K562 (cell line): ENCODE results near the gene TUBGCP6. TPM values are rescaled to one million over a fixed set of nuclear protein-coding genes. Genes with fewer than 3 reads are reported as not detected.

Experiments used
- ATAC-seq: fragments of 200-7000 bp; cut with Tn5 transposase; 3 replicates; pipeline ENCODE4 v1.9.1; 2020; ENCODE audit warnings: moderate library complexity
- BruUV-seq: library from RNA; stranded (reverse); fragments of 400-500 nt; replicated peaks from 2 replicates; lab custom pipeline; 2021; lab: Mats Ljungman, UMichigan
- CTCF ChIA-PET: fragments of 300-600 bp; formaldehyde crosslinking; extraction: SDS; loops from one replicate; lab custom pipeline; 2021; ENCODE audit warnings: low intra/inter-chr PET ratio; lab: Yijun Ruan, JAX
- POLR2A ChIA-PET: fragments of 300-600, 350-650 bp; sonication (Branson Sonifier 250); formaldehyde crosslinking; extraction: SDS; loops from one replicate; lab custom pipeline; 2021; ENCODE audit warnings: antibody characterized with exemption, inconsistent platforms; lab: Yijun Ruan, JAX
- DNase-seq, 4 experiments: peaks; one replicate each; pipeline versions ENCODE4 v3.0.0 to v3.0.0-alpha.2; 2011 to 2018; ENCODE audit warnings: low spot score in 3 of 4, mixed read lengths in 3 of 4; ENCODE audit errors: extremely low read depth in 1 of 4
- FAIRE-seq: peaks from 2 replicates; lab custom pipeline; 2011; peaks lifted over from hg19 to GRCh38; lab: Jason Lieb, UNC
- H2AFZ ChIP-seq: 2 replicates; pipeline ENCODE4 v1.6.0; 2011; ENCODE audit warnings: low read depth, low read length, control low read depth, inconsistent platforms
- H3K27ac ChIP-seq: fragments of 200-600 bp; 3 replicates; pipeline ENCODE4 v1.8.0; 2011; ENCODE audit warnings: low read depth, mild to moderate bottlenecking, control low read depth, inconsistent platforms, low read length, moderate library complexity, mixed read lengths; ENCODE audit errors: extremely low read depth
- H3K27me3 ChIP-seq, 2 experiments: fragments of 300-600 bp in 1 of 2; 2 replicates in 1 of 2; 3 replicates in 1 of 2; pipeline versions ENCODE4 v1.6.0 to v1.8.0; 2011; ENCODE audit warnings: inconsistent platforms in 2 of 2, low read length in 2 of 2, mild to moderate bottlenecking in 1 of 2, mixed read lengths in 1 of 2, moderate library complexity in 1 of 2; ENCODE audit not compliant: control insufficient read depth in 2 of 2, insufficient read depth in 2 of 2
- H3K36me3 ChIP-seq: fragments of 300-600 bp; 3 replicates; pipeline ENCODE4 v1.8.0; 2011; ENCODE audit warnings: mild to moderate bottlenecking, low read length, inconsistent platforms; ENCODE audit not compliant: control insufficient read depth, insufficient read depth
- H3K4me1 ChIP-seq, 2 experiments: fragments of 200-600 bp in 1 of 2; replicated peaks in 1 of 2; 2 replicates in 1 of 2; 3 replicates in 1 of 2; pipeline versions ENCODE4 v1.5.1 to v1.8.0; 2011; ENCODE audit warnings: inconsistent platforms in 2 of 2, low read length in 2 of 2, mild to moderate bottlenecking in 1 of 2, mixed read lengths in 1 of 2, moderate library complexity in 1 of 2; ENCODE audit not compliant: control insufficient read depth in 2 of 2, insufficient read depth in 2 of 2
- H3K4me2 ChIP-seq: 2 replicates; pipeline ENCODE4 v1.6.1; 2011; ENCODE audit warnings: low read length, control low read depth, inconsistent platforms, mixed read lengths; ENCODE audit not compliant: insufficient read depth
- H3K4me3 ChIP-seq: fragments of 200-600 bp; sonication (generic), shearing (Covaris generic); 2 replicates; pipeline ENCODE4 v1.5.1; 2016; ENCODE audit warnings: control low read depth, inconsistent platforms
- H3K79me2 ChIP-seq: fragments of 200-600 bp; 3 replicates; pipeline ENCODE4 v1.8.0; 2011; ENCODE audit warnings: low read length, inconsistent platforms; ENCODE audit not compliant: control insufficient read depth, insufficient read depth
- H3K9ac ChIP-seq, 2 experiments: 2 replicates each; pipeline versions ENCODE4 v1.6.0 to v1.6.1; 2011; ENCODE audit warnings: low read depth in 2 of 2, low read length in 2 of 2, control low read depth in 1 of 2, inconsistent platforms in 1 of 2, mild to moderate bottlenecking in 1 of 2, mixed read lengths in 1 of 2; ENCODE audit not compliant: insufficient read depth in 1 of 2
- H3K9me1 ChIP-seq: one replicate; pipeline ENCODE4 v1.6.0; 2011; ENCODE audit warnings: inconsistent platforms, mild to moderate bottlenecking, low read length, moderate library complexity; ENCODE audit not compliant: control insufficient read depth, insufficient read depth
- H3K9me3 ChIP-seq: replicated peaks from 2 replicates; pipeline ENCODE4 v1.5.1; 2011; ENCODE audit warnings: low read depth, low read length, inconsistent platforms; ENCODE audit not compliant: control insufficient read depth, insufficient read depth
- H4K20me1 ChIP-seq: replicated peaks from 2 replicates; pipeline ENCODE4 v1.6.1; 2011; ENCODE audit warnings: low read length, inconsistent platforms, mixed read lengths; ENCODE audit not compliant: control insufficient read depth, insufficient read depth
- FOS ChIP-seq: IDR thresholded peaks from 3 replicates; pipeline ENCODE4 v1.6.1; 2011; ENCODE audit not compliant: insufficient read length; ENCODE audit errors: extremely low read depth
- HMBOX1 ChIP-seq: sonication (generic); IDR thresholded peaks from 2 replicates; pipeline ENCODE4 v1.6.1; 2016
- MAFG ChIP-seq: fragments of 450-650 bp; conservative IDR thresholded peaks from 2 replicates; pipeline ENCODE4 v1.6.1; 2016; ENCODE audit warnings: missing genetic modification characterization, missing compliant biosample characterization
- NR2C1 ChIP-seq, 2 experiments: fragments of 450-650 bp; IDR thresholded peaks; 2 replicates each; pipeline ENCODE4 v1.6.1; 2017; ENCODE audit warnings: mild to moderate bottlenecking in 2 of 2, antibody characterized with exemption in 1 of 2, inconsistent platforms in 1 of 2, missing compliant biosample characterization in 1 of 2, missing genetic modification characterization in 1 of 2
- NR2C2 ChIP-seq, 2 experiments: fragments of 200-800 bp in 1 of 2; sonication (Bioruptor generic) in 1 of 2; sonication (generic) in 1 of 2; formaldehyde crosslinking in 1 of 2; IDR thresholded peaks; 2 replicates each; pipeline versions ENCODE4 v1.6.1 to v1.8.0; 2016 to 2022; ENCODE audit warnings: mild to moderate bottlenecking in 1 of 2, missing compliant biosample characterization in 1 of 2, missing genetic modification characterization in 1 of 2, missing genetic modification reagents in 1 of 2
- U2AF1 ChIP-seq: fragments of 200-400 bp; formaldehyde crosslinking; optimal IDR thresholded peaks from 2 replicates; pipeline ENCODE3; 2017; ENCODE audit warnings: mild to moderate bottlenecking, low read depth, low read length, moderate library complexity
- ZBTB7A ChIP-seq: IDR thresholded peaks from 2 replicates; pipeline ENCODE4 v1.6.1; 2011; ENCODE audit warnings: low read depth, mild to moderate bottlenecking, low read length, moderate library complexity, borderline replicate concordance; ENCODE audit not compliant: control insufficient read depth
- WGBS: fragments of 100-300 bp; shearing (Covaris generic); methylation state at CpG from one replicate; pipeline ENCODE4 v1.1.6; 2016; ENCODE audit warnings: low coverage, mixed read lengths; ENCODE audit not compliant: insufficient coverage; ENCODE audit errors: missing lambda C conversion rate; 5-methylcytosine and 5-hydroxymethylcytosine counted together
- in situ Hi-C: fragments of 300-500 bp; cut with MboI; formaldehyde crosslinking; loops from 4 replicates; pipeline ENCODE4 v1.15.0; 2018; ENCODE audit warnings: inconsistent platforms, mixed read lengths
- intact Hi-C: fragments of 100-400 bp; cut with micrococcal nuclease; formaldehyde crosslinking; loops from 2 replicates; pipeline ENCODE4 v1.14.2; 2022
- polyA plus RNA-seq, 8 experiments: library from polyadenylated mRNA; depleted of rRNA in 4 of 8; stranded (reverse) in 5 of 8; unstranded in 3 of 8; fragments of >200 nt; fragmentation: Nextera tagmentation in 2 of 8; fragmentation: Illumina TruSeq in 1 of 8; extraction: Ambion mirVana in 2 of 8; extraction: Trizol in 1 of 8; gene quantifications; 2 replicates each; pipeline versions ENCODE4 v1.2.1 to v1.2.3, GENCODE V29; 2011 to 2014; ENCODE audit warnings: inconsistent platforms in 1 of 8, missing spikeins in 1 of 8
- total RNA-seq, 7 experiments: library from RNA; depleted of rRNA in 6 of 7; stranded (reverse); fragments of >200 nt in 6 of 7; fragmentation: Illumina TruSeq in 2 of 7; extraction: Trizol in 2 of 7; gene quantifications; 2 replicates each; pipeline versions ENCODE4 v1.2.1 to v1.2.3, GENCODE V29; 2011 to 2021; ENCODE audit warnings: low replicate concordance in 1 of 7
- TF ChIP-seq, protein P1 (sequence below): fragments of 200-800 bp; sonication (Bioruptor generic); IDR thresholded peaks from 2 replicates; pipeline ENCODE4 v1.6.1; 2017; ENCODE audit warnings: missing genetic modification characterization, missing compliant biosample characterization

Gene TUBGCP6
- total and polyA plus RNA-seq, 9 of the 15 experiments (the other 6 are each of a cell fraction or from before 2014, with no cell fraction given), result 0.76 to 33.0 (median 10.1) TPM

DNA sequence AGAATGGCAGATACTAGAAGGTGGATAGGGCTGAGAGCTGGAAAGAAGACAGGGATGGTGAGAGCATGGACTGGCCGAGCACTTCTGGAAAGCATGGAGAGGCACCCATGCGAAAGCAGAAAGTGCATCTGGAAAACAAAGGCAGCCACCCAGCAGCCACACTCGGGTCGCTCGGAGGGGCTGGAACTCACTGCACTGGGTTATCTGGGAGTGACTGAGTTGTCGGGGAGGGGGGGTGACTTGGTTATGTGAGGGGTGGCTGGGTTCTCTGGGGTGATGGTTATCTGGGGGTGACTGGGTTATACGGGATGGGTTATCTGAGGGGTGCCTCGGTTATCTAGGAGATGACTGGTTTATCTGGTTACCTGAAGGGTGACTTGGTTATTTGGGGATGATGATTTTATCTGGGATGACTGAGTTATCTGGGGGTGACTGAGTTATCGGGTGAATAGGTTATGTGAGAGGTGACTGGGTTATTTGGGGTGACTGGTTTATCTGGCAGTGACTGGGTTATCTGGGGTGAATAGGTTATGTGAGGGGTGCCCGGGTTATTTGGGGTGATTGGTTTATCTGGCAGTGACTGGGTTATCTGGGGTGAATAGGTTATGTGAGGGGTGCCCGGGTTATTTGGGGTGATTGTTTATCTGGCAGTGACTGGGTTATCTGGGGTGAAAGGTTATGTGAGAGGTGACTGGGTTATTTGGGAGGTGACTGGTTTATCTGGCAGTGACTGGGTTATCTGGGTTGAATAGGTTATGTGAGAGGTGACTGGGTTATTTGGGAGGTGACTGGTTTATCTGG lies 76.9 kb downstream of the TUBGCP6 start:
- no TSS peak for BruUV-seq
- DNase-seq (peak in 2 of 4 experiments; percentile 20 to 34), FAIRE-seq (no peak), ATAC-seq (no peak)
- intact Hi-C loops (no loop called here), in situ Hi-C loops (no loop called here)
- Histone ChIP-seq H3K36me3 (no peaks in the 10 kb centered on the region), H3K9me1 (no peaks in the 10 kb centered on the region), H3K4me1 (peaks cover 10 to 30% of the 10 kb centered on the region in 2 experiments; a peak in 4 of 5 replicates), H3K9me3 (no peaks in the 10 kb centered on the region), H3K4me3 (no peak overlapping the region), H3K79me2 (no peaks in the 10 kb centered on the region), H3K9ac (no peak overlapping the region), H3K4me2 (no peak overlapping the region), H3K27me3 (0 out of 5 replicates have a peak, but pooled peaks cover 0 to 5% of the 10 kb centered on the region in 2 experiments), H2AFZ (no peak overlapping the region), H3K27ac (no peak overlapping the region), H4K20me1 (no peaks in the 10 kb centered on the region)
- ChIA-PET POLR2A (interaction anchor here (0.6 kb wide), 1 partner anchor 185 kb away, joined by 3 read pairs; no protein-coding TSS in a partner anchor), CTCF (no interaction called here)
- TF ChIP-seq ZBTB7A (peak; percentile 29; the same call in 1 of the 2 replicates), HMBOX1 (peak; percentile 98), FOS (no peak), NR2C1 (IDR thresholded peaks at IDR 0.05) (peak; percentile 41; the same call in 1 of the 2 replicates), NR2C1 (tag; IDR thresholded peaks at IDR 0.05) (0 out of 2 replicates have a peak, but pooled peaks have one; percentile 38), U2AF1 (no peak), MAFG (tag) (0 out of 2 replicates have a peak, but pooled peaks have one; percentile 13), NR2C2 (CRISPR knock-in tag; IDR thresholded peaks at IDR 0.05) (no peak), NR2C2 (tag; IDR thresholded peaks at IDR 0.05) (peak; percentile 74)
- TF ChIP-seq, protein P1, sequence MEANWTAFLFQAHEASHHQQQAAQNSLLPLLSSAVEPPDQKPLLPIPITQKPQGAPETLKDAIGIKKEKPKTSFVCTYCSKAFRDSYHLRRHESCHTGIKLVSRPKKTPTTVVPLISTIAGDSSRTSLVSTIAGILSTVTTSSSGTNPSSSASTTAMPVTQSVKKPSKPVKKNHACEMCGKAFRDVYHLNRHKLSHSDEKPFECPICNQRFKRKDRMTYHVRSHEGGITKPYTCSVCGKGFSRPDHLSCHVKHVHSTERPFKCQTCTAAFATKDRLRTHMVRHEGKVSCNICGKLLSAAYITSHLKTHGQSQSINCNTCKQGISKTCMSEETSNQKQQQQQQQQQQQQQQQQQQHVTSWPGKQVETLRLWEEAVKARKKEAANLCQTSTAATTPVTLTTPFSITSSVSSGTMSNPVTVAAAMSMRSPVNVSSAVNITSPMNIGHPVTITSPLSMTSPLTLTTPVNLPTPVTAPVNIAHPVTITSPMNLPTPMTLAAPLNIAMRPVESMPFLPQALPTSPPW (CRISPR knock-in tag), result peak; percentile 66
- 9% methylated on average over 8 of the region's 11 CpGs for WGBS

Other genes with a start within 250 kb of the TUBGCP6 start
Only the 7 nearest of the 16 such genes appear.
- gene PANX2, start 74.3 kb downstream of the TUBGCP6 start, total RNA-seq (2014; rRNA removed), result 0.61 and 1.0 TPM in 2 replicates
- gene PANX2, start 74.3 kb downstream of the TUBGCP6 start, total RNA-seq (2014; rRNA removed; fragmentation: Illumina TruSeq; extraction: Trizol), result 0.06 and 0.07 TPM in 2 replicates
- gene PANX2, start 74.3 kb downstream of the TUBGCP6 start, total RNA-seq (2015; rRNA removed; fragmentation: Illumina TruSeq; extraction: Trizol), result 0.15 and 0.29 TPM in 2 replicates
- 3.0 and 3.9 TPM in 2 replicates for gene PANX2, start 74.3 kb downstream of the TUBGCP6 start, total RNA-seq (2021)
- gene PANX2, start 74.3 kb downstream of the TUBGCP6 start, polyA plus RNA-seq (2011; rRNA removed), result 1.1 and 1.7 TPM in 2 replicates
- gene PANX2, start 74.3 kb downstream of the TUBGCP6 start, polyA plus RNA-seq (2014; fragmentation: Illumina TruSeq; extraction: Trizol), result 0.22 and 0.72 TPM in 2 replicates
- under 1 TPM in 1 of 2 experiments, not detected in 1; 0.01 TPM for gene PANX2, start 74.3 kb downstream of the TUBGCP6 start, polyA plus RNA-seq (2014; fragmentation: Nextera tagmentation; extraction: Ambion mirVana)
- gene PANX2, start 74.3 kb downstream of the TUBGCP6 start, polyA plus RNA-seq (2014; rRNA removed), result 1.7 and 1.9 TPM in 2 replicates
- gene TRABD, start 59.1 kb downstream of the TUBGCP6 start, total RNA-seq (2014; rRNA removed), result 41.2 and 49.8 TPM in 2 replicates
- 1.4 and 2.8 TPM in 2 replicates for gene TRABD, start 59.1 kb downstream of the TUBGCP6 start, total RNA-seq (2014; rRNA removed; fragmentation: Illumina TruSeq; extraction: Trizol)
- gene TRABD, start 59.1 kb downstream of the TUBGCP6 start, total RNA-seq (2015; rRNA removed; fragmentation: Illumina TruSeq; extraction: Trizol), result 14.0 and 14.7 TPM in 2 replicates
- 55.3 and 59.3 TPM in 2 replicates for gene TRABD, start 59.1 kb downstream of the TUBGCP6 start, total RNA-seq (2021)
- 24.3 and 35.9 TPM in 2 replicates for gene TRABD, start 59.1 kb downstream of the TUBGCP6 start, polyA plus RNA-seq (2011; rRNA removed)
- 7.7 and 20.3 TPM in 2 replicates for gene TRABD, start 59.1 kb downstream of the TUBGCP6 start, polyA plus RNA-seq (2014; fragmentation: Illumina TruSeq; extraction: Trizol)
- gene TRABD, start 59.1 kb downstream of the TUBGCP6 start, polyA plus RNA-seq (2014; fragmentation: Nextera tagmentation; extraction: Ambion mirVana), result under 1 TPM; 0.08 to 0.59 TPM
- gene TRABD, start 59.1 kb downstream of the TUBGCP6 start, polyA plus RNA-seq (2014; rRNA removed), result 62.0 and 62.9 TPM in 2 replicates
- gene SELENOO, start 44.0 kb downstream of the TUBGCP6 start, total RNA-seq (2014; rRNA removed), result 23.5 and 30.4 TPM in 2 replicates
- gene SELENOO, start 44.0 kb downstream of the TUBGCP6 start, total RNA-seq (2014; rRNA removed; fragmentation: Illumina TruSeq; extraction: Trizol), result 0.93 and 1.8 TPM in 2 replicates
- gene SELENOO, start 44.0 kb downstream of the TUBGCP6 start, total RNA-seq (2015; rRNA removed; fragmentation: Illumina TruSeq; extraction: Trizol), result 8.3 and 9.2 TPM in 2 replicates
- gene SELENOO, start 44.0 kb downstream of the TUBGCP6 start, total RNA-seq (2021), result 22.6 and 24.4 TPM in 2 replicates
- 9.7 and 14.9 TPM in 2 replicates for gene SELENOO, start 44.0 kb downstream of the TUBGCP6 start, polyA plus RNA-seq (2011; rRNA removed)
- gene SELENOO, start 44.0 kb downstream of the TUBGCP6 start, polyA plus RNA-seq (2014; fragmentation: Illumina TruSeq; extraction: Trizol), result 2.2 and 11.6 TPM in 2 replicates
- under 1 TPM; 0.37 to 0.84 TPM for gene SELENOO, start 44.0 kb downstream of the TUBGCP6 start, polyA plus RNA-seq (2014; fragmentation: Nextera tagmentation; extraction: Ambion mirVana)
- gene SELENOO, start 44.0 kb downstream of the TUBGCP6 start, polyA plus RNA-seq (2014; rRNA removed), result 24.3 and 24.9 TPM in 2 replicates
- gene HDAC10, start 6.2 kb upstream of the TUBGCP6 start, total RNA-seq (2014; rRNA removed), result 16.4 and 21.4 TPM in 2 replicates
- gene HDAC10, start 6.2 kb upstream of the TUBGCP6 start, total RNA-seq (2014; rRNA removed; fragmentation: Illumina TruSeq; extraction: Trizol), result 1.2 and 2.1 TPM in 2 replicates
- gene HDAC10, start 6.2 kb upstream of the TUBGCP6 start, total RNA-seq (2015; rRNA removed; fragmentation: Illumina TruSeq; extraction: Trizol), result 7.0 and 10.9 TPM in 2 replicates
- 37.3 and 44.2 TPM in 2 replicates for gene HDAC10, start 6.2 kb upstream of the TUBGCP6 start, total RNA-seq (2021)
- gene HDAC10, start 6.2 kb upstream of the TUBGCP6 start, polyA plus RNA-seq (2011; rRNA removed), result 6.5 and 18.6 TPM in 2 replicates
- 6.3 and 14.4 TPM in 2 replicates for gene HDAC10, start 6.2 kb upstream of the TUBGCP6 start, polyA plus RNA-seq (2014; fragmentation: Illumina TruSeq; extraction: Trizol)
- gene HDAC10, start 6.2 kb upstream of the TUBGCP6 start, polyA plus RNA-seq (2014; fragmentation: Nextera tagmentation; extraction: Ambion mirVana), result under 1 TPM; 0.10 to 0.23 TPM
- 29.0 and 35.7 TPM in 2 replicates for gene HDAC10, start 6.2 kb upstream of the TUBGCP6 start, polyA plus RNA-seq (2014; rRNA removed)
- 45.2 and 45.5 TPM in 2 replicates for gene MAPK12, start 16.7 kb upstream of the TUBGCP6 start, total RNA-seq (2014; rRNA removed)
- 5.7 and 11.1 TPM in 2 replicates for gene MAPK12, start 16.7 kb upstream of the TUBGCP6 start, total RNA-seq (2014; rRNA removed; fragmentation: Illumina TruSeq; extraction: Trizol)
- gene MAPK12, start 16.7 kb upstream of the TUBGCP6 start, total RNA-seq (2015; rRNA removed; fragmentation: Illumina TruSeq; extraction: Trizol), result 32.9 and 33.8 TPM in 2 replicates
- 68.4 and 69.1 TPM in 2 replicates for gene MAPK12, start 16.7 kb upstream of the TUBGCP6 start, total RNA-seq (2021)
- gene MAPK12, start 16.7 kb upstream of the TUBGCP6 start, polyA plus RNA-seq (2011; rRNA removed), result 30.6 and 45.2 TPM in 2 replicates
- gene MAPK12, start 16.7 kb upstream of the TUBGCP6 start, polyA plus RNA-seq (2014; fragmentation: Illumina TruSeq; extraction: Trizol), result 32.8 and 35.5 TPM in 2 replicates
- gene MAPK12, start 16.7 kb upstream of the TUBGCP6 start, polyA plus RNA-seq (2014; fragmentation: Nextera tagmentation; extraction: Ambion mirVana), result 1 to 10 TPM in 1 of 2 experiments, under 1 TPM in 1; 0.79 to 4.0 TPM
- gene MAPK12, start 16.7 kb upstream of the TUBGCP6 start, polyA plus RNA-seq (2014; rRNA removed), result 69.4 and 71.5 TPM in 2 replicates
- 9.6 and 9.8 TPM in 2 replicates for gene MAPK11, start 25.4 kb upstream of the TUBGCP6 start, total RNA-seq (2014; rRNA removed)
- 1.9 and 2.5 TPM in 2 replicates for gene MAPK11, start 25.4 kb upstream of the TUBGCP6 start, total RNA-seq (2014; rRNA removed; fragmentation: Illumina TruSeq; extraction: Trizol)
- gene MAPK11, start 25.4 kb upstream of the TUBGCP6 start, total RNA-seq (2015; rRNA removed; fragmentation: Illumina TruSeq; extraction: Trizol), result 5.3 and 5.8 TPM in 2 replicates
- 12.8 and 14.6 TPM in 2 replicates for gene MAPK11, start 25.4 kb upstream of the TUBGCP6 start, total RNA-seq (2021)
- gene MAPK11, start 25.4 kb upstream of the TUBGCP6 start, polyA plus RNA-seq (2011; rRNA removed), result 5.1 and 7.0 TPM in 2 replicates
- gene MAPK11, start 25.4 kb upstream of the TUBGCP6 start, polyA plus RNA-seq (2014; fragmentation: Illumina TruSeq; extraction: Trizol), result 5.7 and 7.0 TPM in 2 replicates
- gene MAPK11, start 25.4 kb upstream of the TUBGCP6 start, polyA plus RNA-seq (2014; fragmentation: Nextera tagmentation; extraction: Ambion mirVana), result under 1 TPM; 0.06 to 0.10 TPM
- gene MAPK11, start 25.4 kb upstream of the TUBGCP6 start, polyA plus RNA-seq (2014; rRNA removed), result 10.6 and 11.5 TPM in 2 replicates
- gene PLXNB2, start 62.6 kb upstream of the TUBGCP6 start, total RNA-seq (2014; rRNA removed), result 16.9 and 22.7 TPM in 2 replicates
- gene PLXNB2, start 62.6 kb upstream of the TUBGCP6 start, total RNA-seq (2014; rRNA removed; fragmentation: Illumina TruSeq; extraction: Trizol), result 3.2 and 4.8 TPM in 2 replicates
- gene PLXNB2, start 62.6 kb upstream of the TUBGCP6 start, total RNA-seq (2015; rRNA removed; fragmentation: Illumina TruSeq; extraction: Trizol), result 9.9 and 11.3 TPM in 2 replicates
- 45.1 and 48.0 TPM in 2 replicates for gene PLXNB2, start 62.6 kb upstream of the TUBGCP6 start, total RNA-seq (2021)
- gene PLXNB2, start 62.6 kb upstream of the TUBGCP6 start, polyA plus RNA-seq (2011; rRNA removed), result 17.4 and 26.1 TPM in 2 replicates
- 13.6 and 22.0 TPM in 2 replicates for gene PLXNB2, start 62.6 kb upstream of the TUBGCP6 start, polyA plus RNA-seq (2014; fragmentation: Illumina TruSeq; extraction: Trizol)
- gene PLXNB2, start 62.6 kb upstream of the TUBGCP6 start, polyA plus RNA-seq (2014; fragmentation: Nextera tagmentation; extraction: Ambion mirVana), result under 1 TPM; 0.15 to 0.81 TPM
- 20.7 and 24.6 TPM in 2 replicates for gene PLXNB2, start 62.6 kb upstream of the TUBGCP6 start, polyA plus RNA-seq (2014; rRNA removed)